Hematopoietic multipotent progenitor cell treated with erythropoietin and hydrocortisone succinate and interleukin-3 and kit ligand, for 4 days (in vitro differentiated cells): ENCODE results near the gene PMF1.

Experiments used
- DNase-seq: peaks from one replicate; pipeline ENCODE4 v3.0.0-alpha.2; 2015

PMF1 gene

DNA sequence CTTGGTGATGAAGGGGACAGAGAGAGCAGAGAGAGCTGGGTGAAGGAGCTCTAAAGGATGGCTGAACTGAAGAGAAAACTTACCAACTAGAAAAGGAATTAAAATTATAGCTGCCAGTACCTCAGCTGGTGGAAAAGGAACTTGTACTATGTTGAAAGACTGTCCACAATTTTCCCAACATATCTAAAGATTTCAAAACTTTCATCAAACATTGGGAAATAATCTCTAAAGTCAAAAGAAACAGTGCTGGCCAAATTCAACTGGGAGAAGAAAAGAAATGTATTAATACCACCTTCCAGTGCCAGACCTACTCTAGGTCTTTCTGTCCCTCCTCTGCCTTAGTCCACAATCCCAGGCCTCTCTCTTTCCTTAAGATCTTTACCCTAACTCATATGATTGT, 63.7 kb downstream of the PMF1 start:
- peak; percentile 59 for DNase-seq

GRCh38 chr1:156276966-156277381, 64.2 kb downstream of the PMF1 start:
- DNase-seq, result peak; percentile 58

DNA sequence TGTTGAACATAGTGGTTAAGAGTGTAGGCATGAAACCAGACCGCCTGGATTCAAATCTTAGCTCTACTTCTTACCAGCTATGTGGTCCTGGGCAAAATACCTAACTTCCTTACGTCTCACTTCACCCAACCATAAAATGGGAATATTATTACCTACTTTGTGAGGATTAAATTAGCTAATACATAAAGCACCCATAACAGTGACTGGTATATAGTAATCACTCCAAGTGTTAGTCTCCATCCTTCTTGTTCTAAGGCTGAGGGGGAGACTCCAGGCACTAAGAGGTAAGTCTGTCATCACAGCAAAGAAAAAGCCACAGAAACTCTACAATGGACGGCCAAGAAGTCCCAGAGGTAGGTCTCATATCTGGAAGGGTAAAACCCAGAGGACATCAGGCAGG, 67.0 kb downstream of the PMF1 start:
- DNase-seq, result no peak

GRCh38 chr1:156281281-156281680, 68.5 kb downstream of the PMF1 start:
- peak; percentile 89 for DNase-seq

DNA sequence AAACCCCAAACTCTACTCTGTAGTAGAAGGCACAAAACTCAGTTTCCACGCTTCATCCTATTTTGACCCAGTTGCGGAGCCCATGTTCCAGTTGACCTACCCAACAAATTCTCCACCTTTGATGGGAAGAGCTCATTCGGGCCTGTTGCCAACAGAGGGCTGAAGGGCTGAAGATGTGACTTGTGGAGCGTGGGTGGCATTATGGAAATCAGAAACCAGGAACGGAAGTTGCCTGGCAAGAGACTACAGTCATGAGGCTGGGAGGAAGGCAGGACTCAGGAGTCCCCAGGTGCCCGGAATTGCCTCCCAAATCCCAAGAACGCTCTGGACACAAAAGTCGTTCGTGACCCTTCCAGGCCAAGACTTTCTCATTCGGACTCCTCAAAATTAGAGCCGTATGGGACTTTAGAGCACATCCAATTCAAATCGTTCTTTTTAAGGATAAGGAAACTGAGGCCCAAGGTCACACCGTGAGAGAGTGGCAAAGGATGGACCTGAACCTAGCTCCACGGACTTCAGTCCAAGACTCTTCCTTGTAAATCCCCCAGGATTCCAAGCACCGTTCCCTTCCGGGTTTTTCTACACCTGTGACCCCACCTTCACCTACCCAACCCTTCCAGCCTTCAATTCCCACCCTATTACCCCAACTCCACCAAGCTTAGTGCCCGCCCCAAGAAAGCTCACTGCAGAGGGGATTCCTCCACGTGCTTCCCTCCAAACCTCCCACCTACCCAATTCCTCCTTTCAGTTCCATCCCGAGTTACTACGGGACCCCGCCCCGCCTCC, 69.1 kb downstream of the PMF1 start:
- peak; percentile 44 for DNase-seq

DNA sequence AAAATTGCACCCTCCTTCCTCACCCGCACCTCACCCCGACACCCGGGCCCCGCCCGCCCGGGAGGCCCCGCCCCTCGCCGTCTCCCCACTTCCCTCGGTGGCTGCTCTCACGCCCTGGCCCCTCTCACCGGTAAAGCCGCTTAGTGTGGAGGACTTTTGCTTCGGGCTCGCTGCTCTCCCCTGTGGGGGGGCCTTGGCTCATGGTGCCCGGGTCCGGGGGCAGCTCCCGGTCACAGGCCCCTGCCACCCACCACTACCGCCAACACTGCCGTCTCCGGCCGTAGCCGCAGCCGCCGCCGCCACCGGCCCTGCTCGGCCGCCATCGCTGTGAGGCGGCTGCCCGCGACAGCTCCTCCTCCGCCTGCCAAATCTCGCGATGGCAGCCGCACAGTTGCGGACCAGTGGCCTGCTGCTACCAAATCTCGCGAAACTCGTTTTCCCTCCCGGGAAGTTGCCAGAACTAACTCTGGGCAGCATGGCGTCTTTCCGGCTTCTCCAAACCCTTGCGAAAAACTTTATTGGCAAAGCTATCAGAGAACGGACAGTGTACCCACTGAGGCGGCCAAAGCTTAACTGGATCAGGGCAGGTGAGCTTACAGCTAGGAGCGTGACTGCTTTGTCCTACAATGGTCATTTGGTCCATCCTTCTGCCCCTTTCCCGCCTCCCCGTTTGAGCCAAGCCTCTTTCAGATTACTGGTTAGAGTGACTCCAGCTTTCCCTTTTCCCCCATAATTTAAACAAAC, 69.8 kb downstream of the PMF1 start, which contains the start of gene SMG5:
Gene SMG5 (minus strand): TSS at position 347 of the 744 bp plus-strand sequence. CDS start 145 bp downstream, at position 202.
- DNase-seq, result peak; percentile 99

- DNase-seq, result no peak
Observed at GRCh38 chr1:156283521-156283920, 70.7 kb downstream of the PMF1 start.

- DNase-seq, result no peak
Observed at GRCh38 chr1:156284112-156284511, 71.3 kb downstream of the PMF1 start, which contains the start of gene TMEM79. Gene TMEM79, plus strand, starts transcription at chr1:156284325. Its CDS starts 902 bp downstream, at chr1:156285227.

DNA sequence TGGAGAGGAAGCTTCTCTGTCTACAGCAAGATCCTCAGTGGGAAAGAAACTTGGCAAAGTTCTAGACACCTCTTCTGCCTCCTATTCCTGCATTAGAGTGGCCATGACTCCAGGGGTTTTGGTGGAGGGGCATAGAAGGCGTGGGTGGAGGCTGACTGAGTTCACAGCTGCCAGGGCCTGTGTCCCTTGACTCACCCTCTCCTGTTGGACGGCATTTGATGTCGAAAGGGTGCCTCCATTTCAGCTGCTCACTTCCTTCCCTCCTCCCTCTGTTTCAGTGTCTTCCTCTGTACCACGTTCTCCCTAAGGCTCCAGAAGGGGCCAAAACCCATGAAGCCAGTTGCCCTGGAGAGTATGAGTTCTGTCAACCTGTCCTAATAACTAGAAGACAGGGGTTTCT, 72.0 kb downstream of the PMF1 start:
- no peak for DNase-seq

GRCh38 chr1:156285437-156285836, 72.6 kb downstream of the PMF1 start:
- no peak for DNase-seq

DNA sequence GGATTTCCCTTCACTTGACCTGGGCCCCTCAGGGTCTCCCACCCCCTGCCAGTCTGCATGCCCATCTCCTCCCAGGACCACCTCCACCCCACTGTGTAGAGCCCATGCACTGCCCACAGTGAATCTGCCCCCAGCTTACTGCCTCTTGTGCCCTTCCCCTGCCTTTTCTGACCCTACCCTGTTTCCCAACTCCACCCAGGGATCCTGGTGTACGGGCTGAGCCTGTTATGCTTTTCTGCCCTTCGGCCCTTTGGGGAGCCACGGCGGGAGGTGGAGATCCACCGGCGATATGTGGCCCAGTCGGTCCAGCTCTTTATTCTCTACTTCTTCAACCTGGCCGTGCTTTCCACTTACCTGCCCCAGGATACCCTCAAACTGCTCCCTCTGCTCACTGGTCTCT, 73.3 kb downstream of the PMF1 start:
- DNase-seq, result no peak
